Central memory CD8-positive, alpha-beta T cell (primary cell): ENCODE measurements around the gene EPN2.

Experiments used
- ATAC-seq: fragments of 150-1000 bp; cut with Tn5 transposase; replicated peaks from 2 replicates; pipeline ENCODE4 v1.10.0; 2022; ENCODE audit warnings: mild to moderate bottlenecking, moderate FRiP score, moderate number of reproducible peaks; ENCODE audit not compliant: poor library complexity, severe bottlenecking; ENCODE audit errors: extremely low read depth
- DNase-seq, 2 donors: peaks; one replicate each; pipeline ENCODE4 v3.0.0; 2021; ENCODE audit warnings: low spot score in 2 of 2
- H3K27ac Mint-ChIP-seq: one replicate; pipeline ENCODE4 v1.8.0; 2022; ENCODE audit warnings: low read depth, mild to moderate bottlenecking, moderate library complexity, mixed read lengths
- H3K27me3 Mint-ChIP-seq: one replicate; pipeline ENCODE4 v1.8.0; 2022; ENCODE audit warnings: mixed read lengths
- H3K36me3 Mint-ChIP-seq: one replicate; pipeline ENCODE4 v1.8.0; 2022; ENCODE audit warnings: mild to moderate bottlenecking, moderate library complexity, mixed read lengths; ENCODE audit not compliant: insufficient read depth
- H3K4me1 Mint-ChIP-seq: one replicate; pipeline ENCODE4 v1.8.0; 2022; ENCODE audit warnings: mixed read lengths
- H3K4me3 Mint-ChIP-seq: one replicate; pipeline ENCODE4 v1.8.0; 2022; ENCODE audit warnings: mild to moderate bottlenecking, moderate library complexity, mixed read lengths
- H3K9me3 Mint-ChIP-seq: one replicate; pipeline ENCODE4 v1.8.0; 2022; ENCODE audit warnings: mixed read lengths

The EPN2 gene

DNA sequence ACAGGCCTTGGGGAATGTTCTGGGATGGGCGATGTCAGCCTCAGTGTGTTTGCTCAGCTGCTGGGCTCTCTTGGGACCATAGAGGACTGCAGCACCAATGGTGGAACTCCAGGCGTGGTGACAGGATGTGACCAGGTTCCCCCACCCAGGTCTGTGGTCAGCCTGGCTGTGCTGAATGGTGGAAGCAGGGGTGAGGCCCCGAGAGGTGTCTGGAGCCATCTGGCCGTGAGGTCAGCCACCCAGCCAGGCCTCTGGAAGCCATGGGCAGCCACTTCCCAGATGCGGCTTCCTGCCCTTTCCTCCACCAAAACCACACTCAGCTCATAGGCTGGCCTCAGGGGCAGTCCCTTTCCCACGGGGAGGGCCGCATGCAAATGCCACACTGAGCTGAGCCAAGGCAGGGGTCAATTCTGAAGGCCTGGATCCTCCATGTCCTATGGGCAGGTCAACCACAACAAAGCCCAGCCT is 133.4 kb downstream of the EPN2 start:
- Mint-ChIP-seq H3K9me3 (no peaks in the 10 kb centered on the region), H3K27me3 (no peaks in the 10 kb centered on the region), H3K36me3 (no peaks in the 10 kb centered on the region), H3K27ac (peak overlapping the region; percentile 95), H3K4me1 (peaks cover 43% of the 10 kb centered on the region), H3K4me3 (peak overlapping the region; percentile 78)
- DNase-seq = no peak
- ATAC-seq = peak; percentile 41

DNA sequence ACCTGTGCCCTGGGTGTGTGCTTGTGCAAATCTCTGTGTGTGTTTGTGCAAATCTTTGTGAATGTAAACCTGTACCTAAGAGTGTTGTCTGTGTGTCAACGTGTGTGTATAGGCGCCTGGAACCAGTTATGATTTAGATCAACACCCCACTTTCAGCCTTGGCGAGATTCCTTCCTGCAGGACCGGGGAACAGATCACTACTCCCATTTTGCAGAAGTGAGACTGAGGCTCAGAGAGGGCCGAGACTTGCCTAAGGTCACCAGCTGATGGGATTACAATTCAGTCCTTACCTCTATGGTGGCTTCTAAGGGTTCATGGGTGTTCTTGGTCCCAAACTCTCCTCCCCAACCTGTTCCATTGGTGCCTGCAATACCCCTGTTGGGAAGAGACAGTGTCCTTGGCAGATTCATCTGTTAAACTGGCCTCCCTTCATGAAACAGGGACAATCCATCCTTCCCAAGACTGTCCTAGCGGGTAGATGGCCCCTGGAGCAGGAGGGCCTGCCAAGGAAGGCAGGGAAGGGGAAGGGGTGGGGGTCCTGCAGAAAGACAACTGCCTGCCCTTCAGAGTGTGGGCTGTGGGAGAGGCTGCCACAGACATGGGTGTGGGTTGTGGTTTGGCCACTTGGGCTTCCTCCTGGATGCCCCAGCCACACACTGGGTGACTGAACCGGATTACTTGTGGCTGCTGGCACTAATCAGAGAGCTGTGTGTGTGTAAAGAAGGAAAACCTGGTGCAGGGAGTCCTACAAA is 134.3 kb downstream of the EPN2 start:
- H3K9me3 Mint-ChIP-seq = no peaks in the 10 kb centered on the region
- peak overlapping the region; percentile 95 for H3K27ac Mint-ChIP-seq
- peaks cover 48% of the 10 kb centered on the region for H3K4me1 Mint-ChIP-seq
- H3K36me3 Mint-ChIP-seq = no peaks in the 10 kb centered on the region
- no peak for DNase-seq
- H3K27me3 Mint-ChIP-seq = no peaks in the 10 kb centered on the region
- ATAC-seq = no peak
- peak overlapping the region; percentile 78 for H3K4me3 Mint-ChIP-seq

DNA sequence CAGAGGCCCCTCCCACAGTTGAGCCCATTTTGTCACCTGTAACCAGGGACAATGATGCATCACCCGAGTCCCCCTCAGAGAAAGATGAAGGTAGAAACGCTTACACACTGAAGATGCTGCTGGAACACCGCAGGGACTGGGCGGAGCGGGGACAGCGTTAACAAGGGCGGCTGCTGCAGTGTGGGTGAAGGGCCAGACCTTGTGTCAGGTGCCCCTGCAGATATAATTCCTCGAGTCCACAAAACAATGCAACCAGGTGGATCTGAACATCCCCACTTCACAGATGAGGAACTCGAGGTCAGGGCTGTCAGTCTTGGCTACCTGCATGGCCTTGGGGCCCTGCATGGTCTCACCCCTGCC is 134.8 kb downstream of the EPN2 start:
- no peaks in the 10 kb centered on the region for H3K9me3 Mint-ChIP-seq
- H3K4me3 Mint-ChIP-seq = peak overlapping the region; percentile 34
- no peaks in the 10 kb centered on the region for H3K27me3 Mint-ChIP-seq
- ATAC-seq (no peak), DNase-seq (no peak)
- H3K36me3 Mint-ChIP-seq = no peaks in the 10 kb centered on the region
- no peak overlapping the region for H3K27ac Mint-ChIP-seq
- H3K4me1 Mint-ChIP-seq = peaks cover 52% of the 10 kb centered on the region

DNA sequence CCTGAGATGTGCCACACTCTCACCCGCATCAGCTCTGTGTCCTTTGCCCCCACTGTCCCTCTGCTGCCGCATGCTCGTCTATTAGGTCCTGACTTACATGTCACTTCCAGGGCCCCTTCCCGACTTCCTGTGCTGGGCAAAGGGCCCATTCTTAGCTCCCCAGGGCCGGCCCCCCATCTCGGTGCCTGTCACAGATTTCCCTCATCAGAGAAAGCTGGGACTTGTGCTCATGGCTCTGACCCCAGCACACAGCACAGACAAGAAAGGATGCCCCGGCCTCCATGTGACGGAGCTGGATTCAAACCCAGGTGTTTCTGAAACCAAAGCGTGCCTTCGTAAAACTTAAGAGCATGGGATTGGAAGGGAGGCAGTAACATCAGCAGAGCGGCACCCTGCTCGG is 135.3 kb downstream of the EPN2 start:
- Mint-ChIP-seq H3K9me3 (no peaks in the 10 kb centered on the region), H3K36me3 (peaks cover 3% of the 10 kb centered on the region), H3K27ac (no peak overlapping the region), H3K4me3 (peak overlapping the region; percentile 34), H3K4me1 (peaks cover 57% of the 10 kb centered on the region), H3K27me3 (no peaks in the 10 kb centered on the region)
- ATAC-seq = no peak
- DNase-seq = no peak

DNA sequence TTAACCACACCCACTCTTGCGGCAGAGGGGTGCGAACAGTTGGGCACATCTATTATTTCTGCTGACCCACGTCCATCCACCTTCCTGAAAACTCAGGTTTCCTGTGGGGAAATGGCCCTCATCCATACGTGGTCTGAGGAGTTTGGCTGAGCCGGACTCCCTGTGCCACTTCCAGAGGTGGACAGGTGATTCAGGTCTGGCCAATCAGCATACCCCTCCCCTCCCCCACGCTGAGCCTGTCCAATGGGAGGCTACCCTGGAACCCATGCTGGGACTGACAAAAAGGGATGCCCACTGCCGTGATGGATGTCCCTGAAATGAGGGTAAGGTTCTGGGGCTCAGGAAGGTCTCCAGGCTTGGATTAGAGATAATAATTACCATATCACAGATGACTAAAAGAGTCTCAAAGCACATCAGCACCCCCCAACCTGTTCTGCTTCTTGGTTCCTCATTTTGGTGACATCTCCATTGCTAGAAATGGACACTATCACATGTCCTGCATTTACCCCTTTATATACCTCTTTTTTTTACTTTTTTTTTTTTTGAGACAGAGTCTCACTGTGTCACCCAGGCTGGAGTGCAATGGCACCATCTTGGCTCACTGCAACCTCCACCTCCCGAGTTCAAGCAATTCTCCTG is 135.8 kb downstream of the EPN2 start:
- H3K9me3 Mint-ChIP-seq = no peaks in the 10 kb centered on the region
- H3K27ac Mint-ChIP-seq = no peak overlapping the region
- peaks cover 60% of the 10 kb centered on the region for H3K4me1 Mint-ChIP-seq
- ATAC-seq (no peak), DNase-seq (no peak)
- H3K4me3 Mint-ChIP-seq = no peak overlapping the region
- no peaks in the 10 kb centered on the region for H3K27me3 Mint-ChIP-seq
- peaks cover 8% of the 10 kb centered on the region for H3K36me3 Mint-ChIP-seq

DNA sequence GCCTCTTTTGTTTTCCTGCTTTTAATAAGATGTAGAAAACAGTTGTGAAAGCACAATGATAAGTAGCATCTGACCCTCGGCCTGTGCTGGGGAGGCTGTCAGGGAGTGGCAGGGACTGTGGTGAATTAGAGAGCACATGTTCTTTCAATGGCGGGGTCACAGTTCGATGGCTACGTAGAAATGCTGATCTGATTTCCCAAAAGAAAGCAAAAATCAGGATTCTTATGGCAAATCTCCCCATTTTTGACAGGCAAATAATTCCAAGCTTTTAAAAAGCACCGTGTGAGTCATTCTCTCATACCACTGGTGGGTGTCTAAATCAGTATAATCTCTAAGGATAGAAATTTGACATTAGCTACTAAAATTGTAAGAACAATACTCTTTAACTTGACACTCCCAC is 137.0 kb downstream of the EPN2 start:
- ATAC-seq (no peak), DNase-seq (no peak)

DNA sequence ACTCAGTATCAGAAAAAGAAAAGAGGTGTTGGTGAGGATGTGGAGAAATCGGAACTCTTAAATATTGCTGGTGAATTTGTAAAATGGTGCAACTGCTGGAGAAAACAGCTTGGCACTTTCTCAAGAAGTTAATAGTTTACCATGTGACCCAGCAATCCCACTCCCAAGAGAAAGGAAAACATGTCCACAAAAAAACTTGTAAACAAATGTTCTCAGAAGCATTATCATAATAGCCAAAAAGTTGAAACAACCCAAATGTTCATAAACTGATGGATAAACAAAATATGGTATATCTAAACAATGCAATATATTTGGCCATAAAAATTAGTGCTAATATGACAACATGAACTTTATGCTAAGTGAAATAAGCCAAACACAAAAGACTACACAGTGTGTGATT is 138.6 kb downstream of the EPN2 start:
- ATAC-seq (no peak), DNase-seq (no peak)
- H3K4me3 Mint-ChIP-seq = peak overlapping the region; percentile 37
- no peaks in the 10 kb centered on the region for H3K9me3 Mint-ChIP-seq
- peaks cover 16% of the 10 kb centered on the region for H3K36me3 Mint-ChIP-seq
- H3K4me1 Mint-ChIP-seq = peaks cover 40% of the 10 kb centered on the region
- no peaks in the 10 kb centered on the region for H3K27me3 Mint-ChIP-seq
- H3K27ac Mint-ChIP-seq = no peak overlapping the region

More for the DNA sequence above, 137.0 kb downstream of the EPN2 start:
- no peaks in the 10 kb centered on the region for H3K9me3 Mint-ChIP-seq
- no peaks in the 10 kb centered on the region for H3K27me3 Mint-ChIP-seq
- H3K27ac Mint-ChIP-seq = no peak overlapping the region
- peaks cover 52% of the 10 kb centered on the region for H3K4me1 Mint-ChIP-seq
- no peak overlapping the region for H3K4me3 Mint-ChIP-seq
- H3K36me3 Mint-ChIP-seq = peaks cover 13% of the 10 kb centered on the region

DNA sequence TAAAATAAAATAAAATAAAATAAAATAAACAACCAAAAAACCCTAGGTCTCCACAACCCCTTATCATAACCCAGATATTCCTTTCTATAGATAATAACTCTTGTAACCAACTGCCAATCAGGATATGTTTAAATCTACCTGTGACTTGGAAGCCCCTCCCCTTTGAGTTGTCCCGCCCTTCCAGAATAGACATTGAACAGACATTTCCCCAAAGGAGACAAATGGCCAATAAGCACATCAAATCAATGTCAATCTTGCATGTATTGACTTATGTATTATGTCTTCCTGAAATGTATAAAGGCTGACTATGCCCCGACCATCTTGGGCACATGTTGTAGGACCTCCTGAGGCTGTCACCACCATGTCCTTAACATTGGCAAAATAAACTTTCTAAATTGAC is 139.6 kb downstream of the EPN2 start:
- H3K4me1 Mint-ChIP-seq = peaks cover 35% of the 10 kb centered on the region
- ATAC-seq (no peak), DNase-seq (no peak)
- H3K9me3 Mint-ChIP-seq = no peaks in the 10 kb centered on the region
- no peaks in the 10 kb centered on the region for H3K27me3 Mint-ChIP-seq
- peak overlapping the region; percentile 97 for H3K27ac Mint-ChIP-seq
- H3K36me3 Mint-ChIP-seq = peaks cover 22% of the 10 kb centered on the region
- peak overlapping the region; percentile 100 for H3K4me3 Mint-ChIP-seq

DNA sequence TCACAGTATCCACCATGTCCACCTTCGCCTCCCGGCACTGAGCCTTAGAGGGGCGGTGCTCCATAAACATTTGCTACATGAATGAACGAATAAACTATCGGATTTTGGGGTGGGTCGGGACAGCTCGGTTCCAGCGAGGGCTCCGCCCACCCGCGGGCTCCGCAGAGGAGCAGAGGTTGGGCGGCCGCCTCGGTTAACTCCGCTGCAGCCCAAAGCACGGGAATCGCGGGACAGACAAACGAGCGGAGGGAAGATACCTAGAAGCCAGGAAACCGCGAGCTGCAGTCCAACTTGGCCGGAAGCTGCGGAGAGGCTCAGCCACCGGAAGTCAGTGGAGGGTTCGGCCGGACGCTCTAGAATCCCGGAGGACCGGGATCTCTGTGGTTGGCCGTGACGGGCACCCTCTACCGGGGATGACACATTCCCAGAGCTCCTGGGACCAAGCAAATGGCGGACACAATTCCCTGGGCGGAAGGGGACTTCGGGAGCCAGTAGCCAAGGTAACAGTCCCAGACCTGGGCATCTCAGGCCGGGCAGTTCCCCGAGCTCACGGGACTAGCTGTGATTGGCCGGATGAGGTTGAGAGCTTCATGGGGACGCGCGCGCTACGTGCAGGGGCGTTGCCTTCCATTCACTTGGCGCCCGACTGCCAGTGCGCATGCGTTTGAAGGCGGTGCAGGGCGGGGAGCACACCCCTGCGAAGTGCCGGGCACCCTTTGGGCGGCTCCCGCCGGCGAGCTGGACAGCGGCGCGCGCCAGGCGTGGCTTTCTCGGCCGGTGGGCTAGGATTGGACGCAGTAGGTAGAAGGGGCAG is 140.6 kb downstream of the EPN2 start:
- Mint-ChIP-seq H3K4me1 (peaks cover 27% of the 10 kb centered on the region), H3K4me3 (peak overlapping the region; percentile 100), H3K27me3 (no peaks in the 10 kb centered on the region), H3K36me3 (peaks cover 22% of the 10 kb centered on the region), H3K9me3 (no peaks in the 10 kb centered on the region), H3K27ac (peak overlapping the region; percentile 97)
- ATAC-seq = peak; percentile 94
- DNase-seq = peak; percentile 80 to 91

DNA sequence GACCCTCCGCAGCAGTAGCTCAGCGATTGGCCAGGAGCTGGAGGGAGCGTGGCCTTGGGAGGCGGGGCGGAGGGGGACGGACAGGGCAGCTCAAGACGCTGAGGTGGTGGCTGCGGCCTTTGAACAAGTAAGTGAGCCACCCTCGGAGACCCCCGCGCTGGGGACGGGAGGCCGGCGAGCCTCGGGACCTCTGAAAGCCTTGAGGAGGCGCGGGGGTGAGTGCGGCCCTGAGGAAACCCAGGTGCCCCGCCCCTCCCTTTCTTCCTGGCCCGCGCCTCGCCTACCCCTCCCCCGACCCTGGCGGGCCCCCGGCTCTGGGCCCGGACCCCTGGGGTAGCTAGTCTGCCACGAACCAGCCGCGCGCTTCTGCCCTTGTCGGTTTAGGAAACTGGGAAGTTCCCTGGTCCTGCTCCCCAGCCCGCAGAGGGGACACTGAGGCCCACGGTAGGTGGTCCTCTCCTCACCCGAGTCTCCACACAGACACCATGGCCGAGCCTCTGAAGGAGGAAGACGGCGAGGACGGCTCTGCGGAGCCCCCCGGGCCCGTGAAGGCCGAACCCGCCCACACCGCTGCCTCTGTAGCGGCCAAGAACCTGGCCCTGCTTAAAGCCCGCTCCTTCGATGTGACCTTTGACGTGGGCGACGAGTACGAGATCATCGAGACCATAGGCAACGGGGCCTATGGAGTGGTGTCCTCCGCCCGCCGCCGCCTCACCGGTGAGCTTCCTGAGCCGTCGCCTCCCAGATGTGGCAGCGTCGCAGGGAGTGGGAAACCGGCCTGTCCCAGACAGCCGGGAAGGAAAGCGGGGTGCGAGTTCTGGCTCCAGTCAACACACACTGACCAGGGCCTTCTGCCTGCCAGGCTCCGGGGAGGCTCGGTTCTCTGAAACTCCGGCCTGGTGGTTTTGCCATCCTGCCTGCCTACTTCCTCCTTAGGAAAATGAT is 141.5 kb downstream of the EPN2 start, which contains the start of gene MAPK7:
Gene MAPK7, plus strand, starts transcription at position 83 of the 945 bp plus-strand sequence. Its CDS starts 403 bp downstream, at position 486.
- H3K27me3 Mint-ChIP-seq = no peaks in the 10 kb centered on the region
- peak within 1 kb of the TSS; percentile 97 for H3K27ac Mint-ChIP-seq
- H3K36me3 Mint-ChIP-seq = peaks cover 22% of the 10 kb centered on the region
- DNase-seq = no peak
- peaks cover 30% of the 10 kb centered on the region for H3K4me1 Mint-ChIP-seq
- no peaks in the 10 kb centered on the region for H3K9me3 Mint-ChIP-seq
- peak within 1 kb of the TSS; percentile 100 for H3K4me3 Mint-ChIP-seq
- ATAC-seq = peak; percentile 2

DNA sequence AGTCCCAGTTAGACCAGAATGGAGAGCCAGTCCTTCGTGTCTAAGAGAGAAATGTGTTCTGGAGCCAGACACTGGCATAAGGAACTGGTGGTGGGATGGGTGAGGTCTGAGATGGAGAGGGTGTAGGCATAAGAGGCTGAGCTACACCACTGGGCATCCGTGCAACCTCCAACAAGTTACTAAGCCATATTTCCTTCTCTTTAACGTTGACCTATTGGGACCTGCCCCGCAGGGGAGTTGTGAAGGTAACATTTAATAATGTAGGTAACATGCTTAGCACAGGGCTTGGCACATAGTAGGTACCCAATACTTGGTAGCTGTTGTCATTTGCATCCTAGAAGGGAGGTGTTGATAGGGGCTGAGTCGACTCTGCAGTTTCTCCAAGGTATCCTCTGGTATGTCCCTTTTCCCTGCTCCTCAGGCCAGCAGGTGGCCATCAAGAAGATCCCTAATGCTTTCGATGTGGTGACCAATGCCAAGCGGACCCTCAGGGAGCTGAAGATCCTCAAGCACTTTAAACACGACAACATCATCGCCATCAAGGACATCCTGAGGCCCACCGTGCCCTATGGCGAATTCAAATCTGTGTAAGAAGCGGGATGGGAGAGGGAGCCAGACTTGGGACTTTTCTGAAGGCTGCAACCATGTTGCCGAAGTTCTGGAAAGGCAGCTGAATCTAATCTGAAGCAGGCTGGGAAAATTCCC is 142.3 kb downstream of the EPN2 start:
- no peak for ATAC-seq
- no peak for DNase-seq
- Mint-ChIP-seq H3K4me3 (peak overlapping the region; percentile 100), H3K4me1 (peaks cover 38% of the 10 kb centered on the region), H3K27ac (no peak overlapping the region), H3K36me3 (peaks cover 22% of the 10 kb centered on the region), H3K27me3 (no peaks in the 10 kb centered on the region), H3K9me3 (no peaks in the 10 kb centered on the region)
